IMR-90 (cell line): ENCODE measurements around the gene OR8G5. TPM values are rescaled to one million over a fixed set of nuclear protein-coding genes. Genes with fewer than 3 reads are reported as not detected.

Source experiments
- ATAC-seq: fragments of 200-7000 bp; cut with Tn5 transposase; 2 replicates; pipeline ENCODE4 v1.9.1; 2020; ENCODE audit warnings: low read depth, mild to moderate bottlenecking, moderate library complexity
- BruUV-seq: library from RNA; stranded (reverse); fragments of 400-500 nt; replicated peaks from 2 replicates; lab custom pipeline; 2021; lab: Mats Ljungman, UMichigan
- CTCF ChIA-PET: fragments of 300-600 bp; formaldehyde crosslinking; extraction: SDS; loops from one replicate; lab custom pipeline; 2021; ENCODE audit warnings: antibody characterized with exemption; lab: Yijun Ruan, JAX
- POLR2A ChIA-PET: fragments of 300-600 bp; sonication (Branson Sonifier 250); formaldehyde crosslinking; loops from one replicate; lab custom pipeline; 2022; ENCODE audit warnings: antibody characterized with exemption; ENCODE audit not compliant: unreplicated experiment; lab: Charles Lee
- DNase-seq: peaks from one replicate; pipeline ENCODE4 v3.0.0; 2013
- H2AFZ ChIP-seq: replicated peaks from 2 replicates; pipeline ENCODE3; 2013; ENCODE audit warnings: low read length, mild to moderate bottlenecking; ENCODE audit not compliant: poor library complexity
- H2AK5ac ChIP-seq: 2 replicates; pipeline ENCODE4 v1.6.1; 2013; ENCODE audit warnings: low read depth, low read length, inconsistent platforms
- H2AK9ac ChIP-seq: replicated peaks from 2 replicates; pipeline ENCODE3; 2013; ENCODE audit warnings: mild to moderate bottlenecking, low read depth, low read length, moderate library complexity; ENCODE audit not compliant: poor library complexity
- H2BK120ac ChIP-seq: 2 replicates; pipeline ENCODE4 v1.6.1; 2013; ENCODE audit warnings: low read depth, low read length, inconsistent platforms
- H2BK15ac ChIP-seq: 3 replicates; pipeline ENCODE4 v1.6.1; 2013; ENCODE audit warnings: low read depth, low read length, inconsistent platforms
- H2BK20ac ChIP-seq: 2 replicates; pipeline ENCODE4 v1.6.1; 2013; ENCODE audit warnings: low read depth, mild to moderate bottlenecking, inconsistent platforms, low read length, moderate library complexity
- H2BK5ac ChIP-seq: 2 replicates; pipeline ENCODE4 v1.6.1; 2013; ENCODE audit warnings: mild to moderate bottlenecking, low read depth, low read length, inconsistent platforms; ENCODE audit not compliant: poor library complexity, severe bottlenecking
- H3K14ac ChIP-seq: replicated peaks from 2 replicates; pipeline ENCODE4 v1.6.1; 2013; ENCODE audit warnings: low read depth, low read length, inconsistent platforms
- H3K18ac ChIP-seq: 2 replicates; pipeline ENCODE4 v1.6.1; 2013; ENCODE audit warnings: low read depth, low read length, control low read depth
- H3K23ac ChIP-seq: 2 replicates; pipeline ENCODE4 v1.6.1; 2013; ENCODE audit warnings: low read depth, low read length, inconsistent platforms
- H3K27ac ChIP-seq: 2 replicates; pipeline ENCODE4 v1.5.1; 2013; ENCODE audit warnings: mild to moderate bottlenecking, control low read depth, low read length; ENCODE audit not compliant: insufficient read depth
- H3K27me3 ChIP-seq: 2 replicates; pipeline ENCODE4 v1.6.1; 2013; ENCODE audit warnings: low read length; ENCODE audit not compliant: control insufficient read depth, insufficient read depth
- H3K36me3 ChIP-seq: 2 replicates; pipeline ENCODE4 v1.6.1; 2013; ENCODE audit warnings: low read length, mixed read lengths; ENCODE audit not compliant: control insufficient read depth, insufficient read depth
- H3K4ac ChIP-seq: 2 replicates; pipeline ENCODE4 v1.6.1; 2013; ENCODE audit warnings: low read depth, low read length, inconsistent platforms
- H3K4me1 ChIP-seq: 2 replicates; pipeline ENCODE4 v1.6.1; 2013; ENCODE audit warnings: low read length, mixed read lengths; ENCODE audit not compliant: control insufficient read depth, insufficient read depth
- H3K4me2 ChIP-seq: 2 replicates; pipeline ENCODE4 v1.6.1; 2013; ENCODE audit warnings: low read depth, mild to moderate bottlenecking, control low read depth, low read length, moderate library complexity
- H3K4me3 ChIP-seq: 2 replicates; pipeline ENCODE4 v1.5.1; 2013; ENCODE audit warnings: low read depth, mild to moderate bottlenecking, control low read depth, low read length, moderate library complexity; ENCODE audit not compliant: insufficient read depth
- H3K56ac ChIP-seq: 2 replicates; pipeline ENCODE4 v1.6.1; 2013; ENCODE audit warnings: low read length, inconsistent platforms; ENCODE audit not compliant: insufficient read depth; ENCODE audit errors: extremely low read depth
- H3K79me1 ChIP-seq, 2 experiments: 2 replicates each; pipeline ENCODE4 v1.6.1; 2013; ENCODE audit warnings: low read length in 2 of 2, inconsistent platforms in 1 of 2, low read depth in 1 of 2
- H3K9ac ChIP-seq: 2 replicates; pipeline ENCODE4 v1.6.1; 2013; ENCODE audit warnings: low read depth, low read length, control low read depth
- H3K9me1 ChIP-seq: 2 replicates; pipeline ENCODE4 v1.6.1; 2013; ENCODE audit warnings: low read length, inconsistent platforms; ENCODE audit not compliant: insufficient read depth
- H3K9me3 ChIP-seq: 2 replicates; pipeline ENCODE4 v1.6.1; 2013; ENCODE audit warnings: low read length; ENCODE audit not compliant: control insufficient read depth, insufficient read depth
- H4K20me1 ChIP-seq: 2 replicates; pipeline ENCODE4 v1.6.1; 2013; ENCODE audit warnings: low read length, inconsistent platforms; ENCODE audit not compliant: insufficient read depth
- H4K5ac ChIP-seq: 2 replicates; pipeline ENCODE4 v1.6.1; 2013; ENCODE audit warnings: mild to moderate bottlenecking, low read depth, low read length, control low read depth
- H4K8ac ChIP-seq, 2 experiments: 2 replicates each; pipeline ENCODE4 v1.6.1; 2013; ENCODE audit warnings: low read depth in 2 of 2, low read length in 2 of 2, control low read depth in 1 of 2, inconsistent platforms in 1 of 2
- H4K91ac ChIP-seq: 2 replicates; pipeline ENCODE4 v1.6.1; 2013; ENCODE audit warnings: low read depth, low read length, inconsistent platforms; ENCODE audit not compliant: insufficient read depth
- BHLHE40 ChIP-seq: fragments of 150-350 bp; IDR thresholded peaks from 2 replicates; pipeline ENCODE4 v1.6.1; 2016; ENCODE audit warnings: mild to moderate bottlenecking, low read depth, low read length
- CEBPB ChIP-seq: IDR thresholded peaks from 2 replicates; pipeline ENCODE4 v1.6.1; 2012; ENCODE audit warnings: low read depth, low read length, improper control_type of control experiment
- CHD1 ChIP-seq: IDR thresholded peaks from 2 replicates; pipeline ENCODE4 v1.6.1; 2012; ENCODE audit warnings: low read depth, low read length, improper control_type of control experiment
- FOS ChIP-seq: fragments of 150-350 bp; IDR thresholded peaks from 2 replicates; pipeline ENCODE4 v1.6.1; 2016; ENCODE audit warnings: low read depth, low read length
- MAFK ChIP-seq: IDR thresholded peaks from 2 replicates; pipeline ENCODE4 v1.6.1; 2012; ENCODE audit warnings: low read depth, low read length, improper control_type of control experiment
- MAZ ChIP-seq: IDR thresholded peaks from 2 replicates; pipeline ENCODE4 v1.6.1; 2012; ENCODE audit warnings: low read depth, mild to moderate bottlenecking, low read length, improper control_type of control experiment, moderate library complexity, borderline replicate concordance
- MXI1 ChIP-seq: IDR thresholded peaks from 2 replicates; pipeline ENCODE4 v1.6.1; 2012; ENCODE audit warnings: low read depth, mild to moderate bottlenecking, low read length, moderate library complexity, borderline replicate concordance
- NFE2L2 ChIP-seq: fragments of 150-350 bp; IDR thresholded peaks from 2 replicates; pipeline ENCODE4 v1.6.1; 2016; ENCODE audit warnings: low read depth, mild to moderate bottlenecking, low read length
- POLR2A ChIP-seq: IDR thresholded peaks from 2 replicates; pipeline ENCODE4 v1.6.1; 2012; ENCODE audit warnings: mild to moderate bottlenecking, low read depth, low read length
- RAD21 ChIP-seq: IDR thresholded peaks from 2 replicates; pipeline ENCODE4 v1.6.1; 2012; ENCODE audit warnings: low read length, improper control_type of control experiment
- RCOR1 ChIP-seq: IDR thresholded peaks from 2 replicates; pipeline ENCODE4 v1.6.1; 2012; ENCODE audit warnings: mild to moderate bottlenecking, low read length, improper control_type of control experiment; ENCODE audit not compliant: insufficient replicate concordance
- RFX5 ChIP-seq: IDR thresholded peaks from 2 replicates; pipeline ENCODE4 v1.8.0; 2012; ENCODE audit warnings: low read depth, mild to moderate bottlenecking, low read length, moderate library complexity
- SMC3 ChIP-seq: fragments of 150-350 bp; IDR thresholded peaks from 2 replicates; pipeline ENCODE4 v1.6.1; 2016; ENCODE audit warnings: low read depth, mild to moderate bottlenecking, antibody characterized with exemption, low read length, moderate library complexity
- WGBS, 2 experiments: methylation state at CpG; one replicate each; pipeline versions ENCODE4 v1.1.5 to v1.1.7; 2013; ENCODE audit warnings: missing lambda C conversion rate in 2 of 2; ENCODE audit not compliant: insufficient read length in 1 of 2; ENCODE audit errors: extremely low coverage in 2 of 2; 5-methylcytosine and 5-hydroxymethylcytosine counted together
- dilution Hi-C: fragments of 300-500 bp; cut with HindIII; formaldehyde crosslinking; loops from one replicate; pipeline ENCODE4 v1.14.3; 2018; ENCODE audit warnings: low sequenced_read_pairs; ENCODE audit not compliant: unreplicated experiment
- in situ Hi-C: fragments of 300-500 bp; cut with MboI; formaldehyde crosslinking; loops from 3 replicates; pipeline ENCODE4 v1.14.3; 2019; ENCODE audit warnings: low sequenced_read_pairs, inconsistent platforms, mixed read lengths
- intact Hi-C: fragments of 100-400 bp; cut with micrococcal nuclease; formaldehyde crosslinking; loops from 2 replicates; pipeline ENCODE4 v1.10.0; 2022
- polyA plus RNA-seq, 3 experiments: library from polyadenylated mRNA; depleted of rRNA; stranded (reverse); fragments of >200 nt; gene quantifications; 2 replicates each; pipeline ENCODE4 v1.2.3, GENCODE V29; 2012; ENCODE audit warnings: low replicate concordance in 1 of 3
- total RNA-seq: library from RNA; depleted of rRNA; stranded (reverse); fragments of >200 nt; gene quantifications from 2 replicates; pipeline ENCODE4 v1.2.3, GENCODE V29; 2012
- TF ChIP-seq, protein P1 (sequence below): fragments of 150-350 bp; IDR thresholded peaks from 2 replicates; pipeline ENCODE4 v1.6.1; 2017; ENCODE audit warnings: mild to moderate bottlenecking, antibody characterized with exemption, low read length, low read depth
- TF ChIP-seq, protein P2 (sequence below): conservative IDR thresholded peaks from 2 replicates; pipeline ENCODE4 v1.5.1; 2012; ENCODE audit warnings: mild to moderate bottlenecking, low read depth, low read length, improper control_type of control experiment
- TF ChIP-seq, protein P3 (sequence below): fragments of 150-350 bp; IDR thresholded peaks from 2 replicates; pipeline ENCODE4 v1.6.1; 2016; ENCODE audit warnings: low read depth, mild to moderate bottlenecking, low read length, moderate library complexity, borderline replicate concordance

OR8G5 gene
- total and polyA plus RNA-seq, 2 of the 4 experiments (the other 2 are of a cell fraction) = not detected

DNA sequence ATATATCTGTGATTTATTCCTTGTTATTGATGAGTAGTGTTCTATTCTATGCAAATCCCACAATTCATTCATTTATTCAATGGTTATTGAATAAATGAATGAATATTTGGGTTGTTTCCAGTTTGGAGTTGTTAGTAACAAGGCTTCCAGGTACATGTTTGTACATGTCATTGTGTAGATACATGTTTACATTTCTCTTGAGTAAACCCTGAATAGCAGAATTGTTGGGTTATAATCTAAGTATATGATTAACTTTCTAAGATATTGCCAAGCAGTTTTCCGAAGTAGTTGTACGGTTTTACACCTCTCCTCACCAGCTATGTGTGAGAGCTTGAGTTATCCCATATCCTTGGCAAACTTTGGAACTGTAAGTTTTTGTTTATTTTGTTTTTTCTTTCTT is 33.8 kb upstream of the OR8G5 start:
- Histone ChIP-seq H3K27me3 (no peaks in the 10 kb centered on the region; the same call in 1 of the 2 replicates), H3K79me1 (no peaks in the 10 kb centered on the region), H4K91ac (no peak overlapping the region), H3K9me1 (no peaks in the 10 kb centered on the region), H4K5ac (no peak overlapping the region), H3K56ac (no peak overlapping the region), H3K14ac (no peak overlapping the region), H3K23ac (no peak overlapping the region), H3K4me1 (no peaks in the 10 kb centered on the region), H3K4ac (no peak overlapping the region), H3K9me3 (no peaks in the 10 kb centered on the region), H2BK120ac (no peak overlapping the region), H4K20me1 (no peaks in the 10 kb centered on the region), H4K8ac (no peak overlapping the region), H3K9ac (no peak overlapping the region), H2BK5ac (no peak overlapping the region), H3K18ac (no peak overlapping the region), H2AK9ac (no peak overlapping the region), H2BK15ac (no peak overlapping the region), H3K36me3 (no peaks in the 10 kb centered on the region), H3K27ac (no peak overlapping the region), H3K4me2 (no peak overlapping the region), H2AK5ac (no peak overlapping the region), H2BK20ac (no peak overlapping the region), H2AFZ (no peak overlapping the region), H3K4me3 (no peak overlapping the region)
- WGBS, 2 experiments = no CpG with 5 or more reads among the region's 2 CpGs
- dilution Hi-C loops (no loop called here), in situ Hi-C loops (no loop called here), intact Hi-C loops (no loop called here)
- BruUV-seq = no TSS peak
- CTCF ChIA-PET = no interaction called here
- TF ChIP-seq, protein P1, sequence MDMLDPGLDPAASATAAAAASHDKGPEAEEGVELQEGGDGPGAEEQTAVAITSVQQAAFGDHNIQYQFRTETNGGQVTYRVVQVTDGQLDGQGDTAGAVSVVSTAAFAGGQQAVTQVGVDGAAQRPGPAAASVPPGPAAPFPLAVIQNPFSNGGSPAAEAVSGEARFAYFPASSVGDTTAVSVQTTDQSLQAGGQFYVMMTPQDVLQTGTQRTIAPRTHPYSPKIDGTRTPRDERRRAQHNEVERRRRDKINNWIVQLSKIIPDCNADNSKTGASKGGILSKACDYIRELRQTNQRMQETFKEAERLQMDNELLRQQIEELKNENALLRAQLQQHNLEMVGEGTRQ = no peak
- TF ChIP-seq MAZ = no peak
- no peak for TF ChIP-seq MXI1
- no peak for TF ChIP-seq RFX5
- no peak for TF ChIP-seq POLR2A
- TF ChIP-seq CEBPB = no peak
- TF ChIP-seq RAD21 = no peak
- TF ChIP-seq SMC3 = no peak
- no peak for TF ChIP-seq RCOR1
- TF ChIP-seq, protein P2, sequence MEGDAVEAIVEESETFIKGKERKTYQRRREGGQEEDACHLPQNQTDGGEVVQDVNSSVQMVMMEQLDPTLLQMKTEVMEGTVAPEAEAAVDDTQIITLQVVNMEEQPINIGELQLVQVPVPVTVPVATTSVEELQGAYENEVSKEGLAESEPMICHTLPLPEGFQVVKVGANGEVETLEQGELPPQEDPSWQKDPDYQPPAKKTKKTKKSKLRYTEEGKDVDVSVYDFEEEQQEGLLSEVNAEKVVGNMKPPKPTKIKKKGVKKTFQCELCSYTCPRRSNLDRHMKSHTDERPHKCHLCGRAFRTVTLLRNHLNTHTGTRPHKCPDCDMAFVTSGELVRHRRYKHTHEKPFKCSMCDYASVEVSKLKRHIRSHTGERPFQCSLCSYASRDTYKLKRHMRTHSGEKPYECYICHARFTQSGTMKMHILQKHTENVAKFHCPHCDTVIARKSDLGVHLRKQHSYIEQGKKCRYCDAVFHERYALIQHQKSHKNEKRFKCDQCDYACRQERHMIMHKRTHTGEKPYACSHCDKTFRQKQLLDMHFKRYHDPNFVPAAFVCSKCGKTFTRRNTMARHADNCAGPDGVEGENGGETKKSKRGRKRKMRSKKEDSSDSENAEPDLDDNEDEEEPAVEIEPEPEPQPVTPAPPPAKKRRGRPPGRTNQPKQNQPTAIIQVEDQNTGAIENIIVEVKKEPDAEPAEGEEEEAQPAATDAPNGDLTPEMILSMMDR = no peak
- TF ChIP-seq NFE2L2 = no peak
- TF ChIP-seq BHLHE40 = no peak
- no peak for TF ChIP-seq CHD1
- no peak for TF ChIP-seq FOS
- TF ChIP-seq, protein P3, sequence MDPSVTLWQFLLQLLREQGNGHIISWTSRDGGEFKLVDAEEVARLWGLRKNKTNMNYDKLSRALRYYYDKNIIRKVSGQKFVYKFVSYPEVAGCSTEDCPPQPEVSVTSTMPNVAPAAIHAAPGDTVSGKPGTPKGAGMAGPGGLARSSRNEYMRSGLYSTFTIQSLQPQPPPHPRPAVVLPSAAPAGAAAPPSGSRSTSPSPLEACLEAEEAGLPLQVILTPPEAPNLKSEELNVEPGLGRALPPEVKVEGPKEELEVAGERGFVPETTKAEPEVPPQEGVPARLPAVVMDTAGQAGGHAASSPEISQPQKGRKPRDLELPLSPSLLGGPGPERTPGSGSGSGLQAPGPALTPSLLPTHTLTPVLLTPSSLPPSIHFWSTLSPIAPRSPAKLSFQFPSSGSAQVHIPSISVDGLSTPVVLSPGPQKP = no peak
- TF ChIP-seq MAFK = no peak
- ATAC-seq (no peak), DNase-seq (no peak)
- POLR2A ChIA-PET = no interaction called here
